Endodermal cell (in vitro differentiated cells): Measurements from ENCODE around the gene NID1. TPM values are rescaled to one million over a fixed set of nuclear protein-coding genes. Genes with fewer than 3 reads are reported as not detected.

Source experiments
- DNase-seq: peaks from one replicate; pipeline ENCODE4 v3.0.0-alpha.2; 2017
- H3K27ac ChIP-seq: 2 replicates; pipeline ENCODE4 v1.5.1; 2013; ENCODE audit warnings: mild to moderate bottlenecking, low read depth, low read length, moderate library complexity
- H3K27me3 ChIP-seq: 2 replicates; pipeline ENCODE4 v1.6.1; 2013; ENCODE audit warnings: mild to moderate bottlenecking, low read length, moderate library complexity; ENCODE audit not compliant: insufficient read depth, control insufficient read depth, poor library complexity, severe bottlenecking
- H3K36me3 ChIP-seq: 2 replicates; pipeline ENCODE4 v1.7.0; 2013; ENCODE audit warnings: mild to moderate bottlenecking, low read length, moderate library complexity; ENCODE audit not compliant: control insufficient read depth, insufficient read depth
- H3K4me1 ChIP-seq: one replicate; pipeline ENCODE4 v1.7.0; 2013; ENCODE audit warnings: low read length; ENCODE audit not compliant: control insufficient read depth, insufficient read depth
- H3K4me3 ChIP-seq: 2 replicates; pipeline ENCODE4 v1.5.1; 2013; ENCODE audit warnings: mild to moderate bottlenecking, low read length, moderate library complexity
- H3K9ac ChIP-seq: 2 replicates; pipeline ENCODE4 v1.6.1; 2013; ENCODE audit warnings: mild to moderate bottlenecking, low read length, moderate library complexity; ENCODE audit not compliant: poor library complexity, severe bottlenecking; ENCODE audit errors: extremely low read depth
- H3K9me3 ChIP-seq: 2 replicates; pipeline ENCODE4 v1.6.1; 2013; ENCODE audit warnings: mild to moderate bottlenecking, low read length, moderate library complexity; ENCODE audit not compliant: control insufficient read depth
- H3K27ac Mint-ChIP-seq: 2 replicates; pipeline ENCODE4 v1.8.0; 2020; ENCODE audit warnings: mixed read lengths
- H3K27me3 Mint-ChIP-seq: 2 replicates; pipeline ENCODE4 v1.8.0; 2021; ENCODE audit warnings: mild to moderate bottlenecking, mixed read lengths; ENCODE audit not compliant: insufficient read depth
- H3K36me3 Mint-ChIP-seq: 2 replicates; pipeline ENCODE4 v1.8.0; 2020; ENCODE audit warnings: low read depth, mixed read lengths
- H3K4me1 Mint-ChIP-seq: 2 replicates; pipeline ENCODE4 v1.8.0; 2020; ENCODE audit warnings: mixed read lengths
- H3K4me3 Mint-ChIP-seq: 2 replicates; pipeline ENCODE4 v1.8.0; 2020; ENCODE audit warnings: mild to moderate bottlenecking, moderate library complexity, mixed read lengths
- H3K9me3 Mint-ChIP-seq: 2 replicates; pipeline ENCODE4 v1.8.0; 2020; ENCODE audit warnings: mild to moderate bottlenecking, mixed read lengths
- WGBS, 2 experiments: methylation state at CpG; one replicate each; pipeline versions ENCODE4 v1.1.5 to v1.1.7; 2013; ENCODE audit warnings: missing lambda C conversion rate in 2 of 2, mixed read lengths in 1 of 2; ENCODE audit not compliant: insufficient coverage in 1 of 2, insufficient read length in 1 of 2; 5-methylcytosine and 5-hydroxymethylcytosine counted together
- total RNA-seq, 2 donors: library from RNA; stranded (reverse); fragmentation: NEBNext Ultra II Directional in 1 of 2; extraction: Animal tissue kit (Norgen Biotek cat#: 25700) in 1 of 2; gene quantifications; 2 replicates in 1 of 2; 3 replicates in 1 of 2; pipeline ENCODE4 v1.2.1, GENCODE V29; 2021
- TF ChIP-seq, protein P1 (sequence below): fragments of 200-600 bp; sonication (generic); conservative IDR thresholded peaks from 2 replicates; pipeline ENCODE4 v1.5.0; 2021; ENCODE audit warnings: antibody characterized with exemption, mild to moderate bottlenecking

Gene NID1
- total RNA-seq, 2 donors from 2014 or later: 12.7 to 18.3 TPM

DNA sequence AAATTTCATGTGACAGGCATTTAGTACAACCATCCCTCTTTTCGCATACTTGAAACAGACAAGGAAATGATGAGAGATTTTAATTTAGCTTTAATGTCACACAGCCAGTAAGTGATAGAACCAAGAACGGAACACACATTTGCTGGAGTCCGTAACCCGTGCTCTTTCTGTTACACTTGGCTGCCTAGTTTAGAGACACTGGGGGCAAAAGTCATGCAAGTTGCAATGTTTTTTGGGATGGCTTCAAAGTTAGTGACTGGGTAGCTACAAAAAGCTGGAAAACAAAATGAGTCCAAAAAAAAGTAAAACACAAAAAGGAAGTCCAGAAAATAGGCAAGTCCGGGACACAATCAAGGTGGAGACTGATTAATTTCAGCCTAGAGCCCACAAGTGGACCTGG lies 5.9 kb downstream of the NID1 start:
- H3K4me3 ChIP-seq: no peak overlapping the region
- TF ChIP-seq, protein P1, sequence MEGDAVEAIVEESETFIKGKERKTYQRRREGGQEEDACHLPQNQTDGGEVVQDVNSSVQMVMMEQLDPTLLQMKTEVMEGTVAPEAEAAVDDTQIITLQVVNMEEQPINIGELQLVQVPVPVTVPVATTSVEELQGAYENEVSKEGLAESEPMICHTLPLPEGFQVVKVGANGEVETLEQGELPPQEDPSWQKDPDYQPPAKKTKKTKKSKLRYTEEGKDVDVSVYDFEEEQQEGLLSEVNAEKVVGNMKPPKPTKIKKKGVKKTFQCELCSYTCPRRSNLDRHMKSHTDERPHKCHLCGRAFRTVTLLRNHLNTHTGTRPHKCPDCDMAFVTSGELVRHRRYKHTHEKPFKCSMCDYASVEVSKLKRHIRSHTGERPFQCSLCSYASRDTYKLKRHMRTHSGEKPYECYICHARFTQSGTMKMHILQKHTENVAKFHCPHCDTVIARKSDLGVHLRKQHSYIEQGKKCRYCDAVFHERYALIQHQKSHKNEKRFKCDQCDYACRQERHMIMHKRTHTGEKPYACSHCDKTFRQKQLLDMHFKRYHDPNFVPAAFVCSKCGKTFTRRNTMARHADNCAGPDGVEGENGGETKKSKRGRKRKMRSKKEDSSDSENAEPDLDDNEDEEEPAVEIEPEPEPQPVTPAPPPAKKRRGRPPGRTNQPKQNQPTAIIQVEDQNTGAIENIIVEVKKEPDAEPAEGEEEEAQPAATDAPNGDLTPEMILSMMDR: no peak
- DNase-seq: no peak
- H3K9me3 Mint-ChIP-seq: no peaks in the 10 kb centered on the region
- no peak overlapping the region for H3K9ac ChIP-seq
- H3K36me3 ChIP-seq: no peaks in the 10 kb centered on the region
- 93 to 94% methylated on average over 5 of the region's 5 CpGs for WGBS, 2 experiments
- peaks cover 17% of the 10 kb centered on the region for H3K27me3 Mint-ChIP-seq
- no peaks in the 10 kb centered on the region for H3K4me1 ChIP-seq
- no peaks in the 10 kb centered on the region for H3K9me3 ChIP-seq
- no peaks in the 10 kb centered on the region for H3K36me3 Mint-ChIP-seq
- H3K4me1 Mint-ChIP-seq: peaks cover 5% of the 10 kb centered on the region
- no peak overlapping the region for H3K27ac ChIP-seq
- H3K27ac Mint-ChIP-seq: no peak overlapping the region
- peaks cover 7% of the 10 kb centered on the region for H3K27me3 ChIP-seq
- no peak overlapping the region for H3K4me3 Mint-ChIP-seq

DNA sequence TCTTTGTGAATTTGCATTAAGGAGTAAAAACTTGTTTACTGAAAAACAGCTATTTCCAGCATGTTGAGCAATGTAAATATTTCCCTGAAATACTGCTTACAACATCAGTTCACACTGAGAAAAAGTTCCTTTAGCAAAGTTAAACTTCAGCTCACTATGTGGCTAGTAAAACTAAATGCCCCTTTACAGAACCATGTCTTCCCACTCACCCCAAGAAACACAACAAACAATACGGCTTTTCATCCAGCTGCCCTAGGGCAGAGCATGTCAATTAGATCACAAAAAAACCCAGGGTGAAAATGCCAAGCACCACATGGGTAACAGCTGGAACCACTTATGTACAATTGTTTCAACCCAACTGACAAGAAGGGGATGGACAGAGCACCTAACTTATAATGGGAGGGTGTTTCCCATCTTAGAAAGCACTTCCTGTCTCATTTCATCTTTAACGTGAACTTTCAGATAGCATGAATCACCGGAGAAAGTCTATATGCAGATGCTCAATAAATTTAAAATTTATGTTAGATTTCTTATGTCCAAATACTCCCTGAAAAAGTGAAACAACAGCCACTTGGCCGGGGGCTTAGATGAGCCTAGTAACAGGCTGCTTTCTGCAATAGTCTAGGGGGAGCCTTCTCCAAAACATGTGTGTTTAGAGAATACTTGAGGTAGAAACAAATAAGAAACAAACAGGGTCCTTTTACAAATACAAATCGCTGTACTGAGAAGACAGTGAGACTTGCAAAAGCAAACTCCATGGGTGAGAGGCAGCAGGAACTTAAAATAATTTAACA lies 6.6 kb downstream of the NID1 start:
- H3K27me3 Mint-ChIP-seq: peaks cover 11% of the 10 kb centered on the region
- H3K27ac Mint-ChIP-seq: no peak overlapping the region
- peaks cover 5% of the 10 kb centered on the region for H3K4me1 Mint-ChIP-seq
- Histone ChIP-seq H3K9me3 (no peaks in the 10 kb centered on the region), H3K4me3 (no peak overlapping the region), H3K27ac (no peak overlapping the region), H3K4me1 (no peaks in the 10 kb centered on the region), H3K27me3 (peaks cover under 1% of the 10 kb centered on the region), H3K9ac (no peak overlapping the region), H3K36me3 (no peaks in the 10 kb centered on the region)
- no peaks in the 10 kb centered on the region for H3K36me3 Mint-ChIP-seq
- 57 to 61% methylated on average over 3 to 5 of the region's 5 CpGs for WGBS, 2 experiments
- H3K9me3 Mint-ChIP-seq: peaks cover 2% of the 10 kb centered on the region
- TF ChIP-seq, protein P1: no peak
- no peak overlapping the region for H3K4me3 Mint-ChIP-seq
- no peak for DNase-seq

GRCh38 chr1:236057546-236057945 lies 7.3 kb downstream of the NID1 start:
- H3K27ac ChIP-seq: no peak overlapping the region
- no peaks in the 10 kb centered on the region for H3K9me3 ChIP-seq
- H3K4me3 ChIP-seq: no peak overlapping the region
- Mint-ChIP-seq H3K4me1 (peaks cover 5% of the 10 kb centered on the region), H3K4me3 (no peak overlapping the region), H3K27ac (no peak overlapping the region), H3K9me3 (peaks cover 2% of the 10 kb centered on the region), H3K27me3 (peaks cover 5% of the 10 kb centered on the region), H3K36me3 (no peaks in the 10 kb centered on the region)
- H3K36me3 ChIP-seq: no peaks in the 10 kb centered on the region
- H3K27me3 ChIP-seq: no peaks in the 10 kb centered on the region
- H3K4me1 ChIP-seq: no peaks in the 10 kb centered on the region
- no peak for DNase-seq
- WGBS, 2 experiments: 95 to 100% methylated on average over 5 of the region's 5 CpGs
- H3K9ac ChIP-seq: no peak overlapping the region
- TF ChIP-seq, protein P1: no peak
